CD4-positive, alpha-beta T cell treated with Interleukin-4 for 4 hours (primary cell): ENCODE results near the gene FAAP20.

Experiments used
- DNase-seq: peaks from one replicate; pipeline ENCODE4 v3.0.0-alpha.2; 2020

Gene FAAP20

DNA sequence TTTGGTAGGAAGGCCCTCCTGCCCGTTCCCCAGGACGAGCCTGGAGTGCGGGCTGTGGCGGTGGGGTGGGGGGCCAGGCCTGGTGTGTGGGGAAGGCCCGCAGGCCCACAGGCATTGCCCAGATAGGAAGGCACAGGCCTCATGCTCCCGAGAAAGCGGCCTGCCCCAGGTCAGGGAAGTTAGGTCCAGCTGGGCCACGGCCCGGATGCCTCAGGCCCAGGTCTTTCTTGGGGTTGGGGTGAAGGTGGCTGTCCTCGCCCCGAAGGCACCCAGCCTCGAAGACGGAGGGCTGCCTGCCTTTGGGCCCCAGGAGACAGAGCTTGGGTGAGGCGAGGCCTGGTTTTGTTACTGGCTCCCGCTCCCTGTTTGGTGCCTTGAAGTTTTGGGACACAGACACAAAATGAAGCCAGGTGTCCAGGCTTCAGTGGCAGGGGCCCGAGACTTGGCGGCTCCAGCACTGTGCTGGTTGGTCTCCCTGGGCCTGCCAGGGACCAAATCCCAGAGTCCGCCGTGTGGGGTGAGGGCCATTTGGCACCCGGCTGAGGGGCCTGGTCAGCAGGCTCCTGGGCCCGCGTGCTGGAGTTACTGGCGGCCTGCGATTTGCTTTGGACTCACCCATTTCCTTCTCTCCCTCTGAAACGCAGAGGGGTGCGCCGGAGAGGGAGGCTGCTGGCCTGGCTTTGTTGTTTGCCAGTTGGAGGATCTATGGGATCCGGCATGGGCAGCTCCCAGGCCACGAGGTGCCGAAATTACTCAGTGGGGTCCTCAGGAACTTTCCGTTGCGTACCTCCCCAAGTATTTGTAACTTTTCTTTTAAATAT, 35.5 kb upstream of the FAAP20 start:
- no peak for DNase-seq

DNA sequence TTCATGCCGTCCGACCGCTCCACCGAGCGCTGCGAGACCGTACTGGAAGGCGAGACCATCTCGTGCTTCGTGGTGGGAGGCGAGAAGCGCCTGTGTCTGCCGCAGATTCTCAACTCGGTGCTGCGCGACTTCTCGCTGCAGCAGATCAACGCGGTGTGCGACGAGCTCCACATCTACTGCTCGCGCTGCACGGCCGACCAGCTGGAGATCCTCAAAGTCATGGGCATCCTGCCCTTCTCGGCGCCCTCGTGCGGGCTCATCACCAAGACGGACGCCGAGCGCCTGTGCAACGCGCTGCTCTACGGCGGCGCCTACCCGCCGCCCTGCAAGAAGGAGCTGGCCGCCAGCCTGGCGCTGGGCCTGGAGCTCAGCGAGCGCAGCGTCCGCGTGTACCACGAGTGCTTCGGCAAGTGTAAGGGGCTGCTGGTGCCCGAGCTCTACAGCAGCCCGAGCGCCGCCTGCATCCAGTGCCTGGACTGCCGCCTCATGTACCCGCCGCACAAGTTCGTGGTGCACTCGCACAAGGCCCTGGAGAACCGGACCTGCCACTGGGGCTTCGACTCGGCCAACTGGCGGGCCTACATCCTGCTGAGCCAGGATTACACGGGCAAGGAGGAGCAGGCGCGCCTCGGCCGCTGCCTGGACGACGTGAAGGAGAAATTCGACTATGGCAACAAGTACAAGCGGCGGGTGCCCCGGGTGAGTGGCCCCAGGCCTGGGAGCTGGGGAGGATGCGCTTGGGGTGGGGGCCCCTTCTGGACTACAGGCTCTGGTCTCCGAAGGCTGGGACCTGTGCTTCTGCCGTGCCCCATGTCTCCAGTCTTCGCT, 34.7 kb upstream of the FAAP20 start:
- peak; percentile 57 for DNase-seq

DNA sequence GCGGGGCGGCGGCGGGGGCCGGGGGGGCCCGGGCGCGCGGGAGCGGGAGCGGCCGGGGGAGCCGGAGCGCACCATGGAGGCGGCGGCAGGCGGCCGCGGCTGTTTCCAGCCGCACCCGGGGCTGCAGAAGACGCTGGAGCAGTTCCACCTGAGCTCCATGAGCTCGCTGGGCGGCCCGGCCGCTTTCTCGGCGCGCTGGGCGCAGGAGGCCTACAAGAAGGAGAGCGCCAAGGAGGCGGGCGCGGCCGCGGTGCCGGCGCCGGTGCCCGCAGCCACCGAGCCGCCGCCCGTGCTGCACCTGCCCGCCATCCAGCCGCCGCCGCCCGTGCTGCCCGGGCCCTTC, 34.1 kb upstream of the FAAP20 start:
- no peak for DNase-seq

DNA sequence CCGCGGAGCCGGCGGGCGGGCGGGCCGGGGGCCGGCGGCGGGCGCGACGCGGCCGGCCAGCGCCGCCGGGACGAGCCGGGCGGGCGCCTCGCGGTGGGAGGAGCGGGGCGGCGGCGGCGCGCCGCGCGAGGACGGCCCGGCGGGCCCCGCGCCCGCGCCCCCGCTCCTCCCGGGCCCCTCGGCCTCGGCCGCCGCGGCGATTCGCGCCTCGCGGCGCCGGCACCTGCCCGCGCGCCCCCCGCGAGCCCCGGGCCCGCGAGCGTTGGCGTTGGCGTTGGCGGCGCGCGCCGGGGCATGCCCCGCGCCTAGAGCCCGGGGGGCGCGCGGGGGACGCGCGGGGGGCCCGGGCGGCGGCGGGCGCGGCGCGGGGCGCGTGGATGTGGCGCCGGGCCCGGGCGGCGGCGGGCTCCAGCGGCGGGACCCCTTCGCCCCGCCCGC, 33.6 kb upstream of the FAAP20 start, which contains the start of gene SKI:
SKI (plus strand) TSS at position 163 of the 438 bp plus-strand sequence. CDS start 448 bp downstream, outside the sequence.
- no peak for DNase-seq

DNA sequence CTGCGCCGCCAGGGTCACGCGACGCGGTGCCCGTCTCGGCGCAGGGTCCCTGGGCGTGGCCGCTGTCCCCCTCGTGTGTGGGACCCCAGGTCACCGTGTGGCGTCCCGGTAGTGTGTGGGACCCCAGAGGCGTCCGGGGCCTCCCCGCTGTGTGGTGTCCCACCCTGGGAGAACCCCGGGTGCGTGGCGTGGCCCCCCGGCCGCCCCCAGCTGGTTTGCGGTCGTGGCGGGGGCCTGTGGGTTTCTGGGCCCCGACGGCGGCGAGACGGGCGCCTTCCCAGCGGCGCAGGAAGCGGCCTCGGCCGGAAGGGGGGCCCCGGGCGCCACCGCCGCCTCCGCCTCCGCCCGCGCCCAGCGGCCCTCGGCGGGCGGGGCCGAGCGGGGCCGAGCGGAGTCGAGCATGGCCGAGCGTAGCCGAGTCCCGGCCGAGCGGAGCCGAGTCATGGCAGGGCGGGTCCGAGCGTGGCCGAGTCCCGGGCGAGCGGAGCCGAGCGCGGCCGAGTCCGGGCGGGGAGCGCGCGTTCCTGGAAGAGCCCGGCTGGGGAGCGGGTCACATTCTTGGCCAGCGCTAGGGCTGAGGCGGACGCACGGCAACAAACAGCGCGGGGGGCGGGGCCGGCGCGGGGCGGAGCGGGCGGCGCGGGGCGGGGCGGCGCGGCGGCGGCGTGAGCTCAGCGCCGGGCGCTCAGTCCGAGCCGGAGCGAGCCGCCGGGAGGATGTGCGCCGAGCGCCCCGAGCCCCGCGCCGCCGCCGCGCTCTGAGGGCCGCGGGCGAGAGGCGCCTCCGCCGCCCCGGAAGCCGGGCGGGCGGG, 33.0 kb upstream of the FAAP20 start:
- peak; percentile 94 for DNase-seq

DNA sequence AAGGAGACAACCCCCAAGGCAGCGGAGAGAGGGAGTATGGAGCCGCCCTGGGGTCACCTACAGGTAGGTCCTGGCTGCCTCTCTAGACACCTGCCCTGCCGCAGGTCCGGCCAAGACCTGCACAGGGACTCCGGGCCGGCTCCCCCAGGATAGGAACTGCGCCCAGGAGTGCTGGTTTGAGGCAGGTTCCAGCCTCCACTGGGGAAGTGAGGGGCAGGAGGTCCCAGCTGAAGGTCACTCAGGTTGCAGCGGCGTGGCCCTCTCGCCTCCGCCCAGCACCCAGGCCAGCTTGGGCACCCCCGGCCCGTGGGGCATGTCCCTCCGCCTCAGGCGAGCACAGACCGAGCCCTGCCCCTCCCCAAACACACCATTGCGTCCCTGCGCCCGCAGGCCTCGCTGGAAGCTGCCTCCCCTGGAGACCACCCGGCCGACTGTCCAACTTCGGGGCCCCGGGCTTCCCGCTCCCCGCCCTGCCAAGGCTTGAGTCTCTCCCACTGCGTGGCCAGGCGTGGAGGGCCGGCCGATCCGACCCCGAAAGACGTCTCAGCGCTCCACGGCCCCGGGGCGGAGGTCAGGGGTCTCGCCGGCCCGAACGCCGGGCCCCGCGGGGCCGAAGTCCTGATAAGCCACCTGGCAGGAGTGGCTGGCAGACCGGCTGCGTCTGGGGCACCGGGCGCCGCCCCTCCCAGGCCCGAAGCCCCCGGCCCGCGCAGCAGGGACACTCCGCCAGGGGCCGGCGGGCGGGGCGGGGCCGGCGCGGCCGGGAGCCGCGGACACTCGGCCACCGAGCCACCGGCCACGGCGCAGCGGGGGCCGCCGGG, 32.2 kb upstream of the FAAP20 start:
- DNase-seq: no peak

DNA sequence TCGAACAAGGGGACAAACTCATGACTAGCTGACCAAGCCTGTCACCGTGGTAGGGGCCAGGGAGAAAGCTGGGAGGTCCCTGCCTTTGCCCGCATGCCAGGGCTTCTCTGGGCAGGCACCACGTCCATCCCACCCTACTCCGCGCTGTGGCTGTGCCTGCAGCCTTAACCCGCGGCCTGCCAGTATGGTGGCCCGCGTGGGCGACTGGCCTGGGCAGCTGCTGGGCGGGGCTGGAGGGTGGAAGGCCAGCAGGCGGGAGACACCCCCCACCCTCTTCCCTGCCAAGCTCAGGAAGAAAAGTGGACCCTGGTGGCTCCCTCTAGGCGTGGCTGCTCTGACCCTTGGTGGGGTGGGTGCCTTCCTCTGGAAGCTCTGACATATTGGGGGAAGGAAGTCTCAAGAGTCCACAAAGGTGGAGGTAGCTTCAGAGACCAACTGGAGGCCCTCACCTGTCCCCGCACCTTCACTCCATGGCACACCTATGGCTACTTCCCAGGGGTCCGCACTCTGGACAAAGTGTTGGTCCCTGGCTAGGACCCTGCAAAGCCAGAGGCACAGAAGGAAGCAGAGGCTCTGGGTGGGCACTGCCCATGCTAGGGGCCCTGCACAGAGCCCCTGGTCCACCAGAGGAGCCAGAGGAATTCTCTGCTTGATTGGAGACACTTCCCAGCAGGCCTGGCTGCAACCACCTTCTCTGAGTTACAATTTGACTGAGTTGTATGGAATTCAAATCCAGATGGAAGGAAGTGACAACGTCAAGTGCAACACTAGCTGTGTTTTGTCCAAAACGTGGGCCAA, 30.3 kb upstream of the FAAP20 start:
- no peak for DNase-seq

DNA sequence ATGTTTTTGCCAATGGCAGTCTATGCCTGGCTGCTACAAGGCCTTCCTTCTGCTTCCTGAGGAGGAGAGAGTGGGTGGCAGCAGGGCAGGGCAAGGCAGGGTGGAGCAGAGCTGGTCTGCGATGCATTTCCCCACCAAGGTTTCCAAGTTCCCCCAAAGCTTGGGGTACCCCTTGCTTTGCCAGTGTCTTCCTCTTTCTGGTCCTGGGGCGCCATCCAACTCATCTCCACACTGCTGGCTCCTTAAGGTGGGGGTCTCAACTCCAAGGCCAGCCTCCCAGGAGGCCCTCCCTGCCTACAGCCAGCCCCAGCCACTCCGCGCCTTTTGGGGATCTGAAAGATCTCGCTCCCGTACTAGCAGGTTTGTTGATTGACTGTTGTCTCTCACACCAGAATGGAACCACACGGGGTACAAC, 29.6 kb upstream of the FAAP20 start:
- no peak for DNase-seq

DNA sequence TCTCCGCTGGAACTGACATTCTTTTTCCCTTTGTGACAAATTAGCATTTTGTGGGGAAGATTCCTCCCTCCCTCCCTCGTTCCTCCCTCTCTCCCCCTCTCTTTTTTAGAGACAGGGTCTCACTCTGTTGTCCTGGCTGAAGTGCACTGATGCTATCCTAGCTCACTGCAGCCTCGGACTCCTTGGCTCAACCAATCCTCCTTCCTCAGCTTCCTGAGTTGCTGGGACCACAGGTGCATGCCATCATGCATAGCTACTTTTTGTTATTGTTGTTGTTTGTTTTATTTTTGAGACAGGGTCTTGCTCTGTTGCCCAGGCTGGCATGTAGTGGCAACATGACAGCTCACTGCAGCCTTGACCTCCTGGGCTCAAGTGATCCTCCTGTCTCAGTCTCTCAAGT, 26.7 kb upstream of the FAAP20 start:
- no peak for DNase-seq

DNA sequence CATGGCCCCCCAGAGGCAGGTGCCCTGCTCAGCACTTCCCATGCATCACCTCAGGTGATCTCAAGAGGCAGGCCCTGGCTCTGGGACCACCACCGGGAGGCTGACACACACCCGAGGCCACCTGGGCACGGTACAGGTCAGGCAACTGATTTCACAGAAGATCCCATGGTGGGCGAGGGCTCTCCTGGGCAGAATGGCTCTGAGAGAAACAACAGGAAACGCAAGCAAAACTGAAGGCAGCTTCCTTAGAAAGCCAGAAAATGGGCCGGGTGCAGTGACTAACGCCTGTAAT, 22.1 kb upstream of the FAAP20 start:
- no peak for DNase-seq

DNA sequence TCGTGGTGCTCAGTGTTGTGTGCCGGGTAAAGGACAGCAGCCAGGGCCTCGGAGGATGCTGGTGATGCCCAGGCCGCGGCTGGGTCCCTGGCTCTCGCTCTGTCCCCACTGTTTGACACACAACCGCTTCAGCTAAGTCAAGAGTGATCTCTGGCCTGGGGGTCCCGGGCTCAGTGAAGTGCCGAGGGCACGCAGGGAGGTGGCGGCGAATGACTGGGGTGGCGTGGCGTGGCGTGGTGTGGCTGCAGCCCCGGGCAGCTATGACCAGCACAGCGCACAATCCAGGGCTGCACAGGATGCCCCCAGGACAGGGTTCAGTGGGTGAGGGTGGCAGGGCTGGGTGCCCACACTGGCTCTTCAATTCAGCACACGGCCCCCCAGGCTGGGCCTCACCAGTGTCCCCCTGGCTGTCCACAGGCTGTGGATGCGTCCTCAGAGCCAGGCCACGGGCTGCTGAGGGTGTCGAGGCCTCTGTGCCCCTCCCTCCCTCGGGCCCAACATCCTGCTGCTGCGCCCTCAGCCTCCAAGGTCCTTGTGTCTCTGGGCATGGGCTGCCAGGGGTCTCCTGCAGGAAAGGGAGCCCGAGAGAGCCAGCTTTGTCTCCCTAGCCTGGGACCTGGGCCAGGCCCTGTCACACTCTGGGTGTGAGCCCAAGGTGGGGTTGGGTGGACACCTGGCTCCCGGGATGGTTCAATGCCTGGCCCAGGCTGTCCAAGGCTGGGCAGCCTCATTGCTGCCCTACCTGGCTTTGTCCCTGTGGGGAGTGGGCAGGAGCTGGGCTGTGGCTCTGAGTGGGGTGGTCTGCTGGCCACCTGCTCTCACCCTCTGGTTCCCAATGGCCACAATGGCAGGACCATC, 21.6 kb upstream of the FAAP20 start:
- DNase-seq: no peak

DNA sequence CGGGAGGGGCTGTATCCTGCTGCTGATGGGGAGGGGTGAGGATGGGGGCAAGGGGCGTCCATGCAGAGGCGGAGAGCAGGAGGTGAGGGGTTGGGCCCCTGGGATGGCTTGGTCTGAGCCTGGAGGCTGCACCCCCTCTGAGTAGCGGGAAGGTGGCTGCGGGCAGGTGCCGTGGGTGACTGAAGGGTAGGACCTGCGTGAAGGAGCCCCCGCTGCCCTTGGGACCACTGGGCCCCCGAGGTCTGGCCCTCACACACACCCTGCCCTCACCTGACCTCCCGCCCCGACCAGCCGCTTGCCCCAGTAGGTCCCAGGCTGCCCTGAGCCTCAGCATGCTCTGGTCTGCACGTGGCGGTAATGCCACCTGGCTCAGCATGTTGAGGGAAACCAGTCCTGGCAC, 20.8 kb upstream of the FAAP20 start:
- no peak for DNase-seq

DNA sequence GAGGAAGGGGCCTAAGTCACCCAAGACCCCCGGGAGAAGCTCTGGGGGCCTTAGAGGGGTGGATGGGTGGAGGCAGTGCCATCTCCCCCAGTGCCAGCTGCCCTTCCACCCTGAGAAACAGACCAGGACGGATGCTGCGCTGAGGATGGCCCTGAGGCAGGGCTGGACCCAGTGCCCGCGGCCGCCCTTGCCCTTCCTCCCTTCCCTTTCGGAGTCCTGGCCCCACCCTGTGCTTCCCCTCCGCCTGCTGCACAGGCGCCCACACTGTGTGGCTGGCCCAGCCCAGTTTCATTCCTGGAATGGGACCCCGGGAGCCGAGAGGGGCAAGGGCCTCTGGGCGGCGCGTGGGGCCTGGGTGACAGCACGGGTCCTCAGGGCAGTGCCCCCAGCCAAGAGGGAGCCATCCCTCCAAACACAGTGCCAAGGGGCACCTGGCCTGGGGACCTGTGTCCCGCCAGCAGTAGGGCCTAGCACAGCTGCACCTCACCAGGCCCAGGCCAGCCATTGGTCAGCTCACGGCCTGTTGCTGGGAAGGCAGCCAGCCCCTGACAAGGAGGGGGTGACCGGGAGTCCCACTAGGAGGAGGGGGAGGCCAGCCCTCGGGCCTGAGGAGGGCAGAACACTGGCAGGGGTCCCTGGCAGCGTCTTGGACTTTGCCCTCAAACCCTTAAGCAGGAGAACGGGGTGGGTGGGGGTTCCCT, 20.1 kb upstream of the FAAP20 start:
- no peak for DNase-seq

DNA sequence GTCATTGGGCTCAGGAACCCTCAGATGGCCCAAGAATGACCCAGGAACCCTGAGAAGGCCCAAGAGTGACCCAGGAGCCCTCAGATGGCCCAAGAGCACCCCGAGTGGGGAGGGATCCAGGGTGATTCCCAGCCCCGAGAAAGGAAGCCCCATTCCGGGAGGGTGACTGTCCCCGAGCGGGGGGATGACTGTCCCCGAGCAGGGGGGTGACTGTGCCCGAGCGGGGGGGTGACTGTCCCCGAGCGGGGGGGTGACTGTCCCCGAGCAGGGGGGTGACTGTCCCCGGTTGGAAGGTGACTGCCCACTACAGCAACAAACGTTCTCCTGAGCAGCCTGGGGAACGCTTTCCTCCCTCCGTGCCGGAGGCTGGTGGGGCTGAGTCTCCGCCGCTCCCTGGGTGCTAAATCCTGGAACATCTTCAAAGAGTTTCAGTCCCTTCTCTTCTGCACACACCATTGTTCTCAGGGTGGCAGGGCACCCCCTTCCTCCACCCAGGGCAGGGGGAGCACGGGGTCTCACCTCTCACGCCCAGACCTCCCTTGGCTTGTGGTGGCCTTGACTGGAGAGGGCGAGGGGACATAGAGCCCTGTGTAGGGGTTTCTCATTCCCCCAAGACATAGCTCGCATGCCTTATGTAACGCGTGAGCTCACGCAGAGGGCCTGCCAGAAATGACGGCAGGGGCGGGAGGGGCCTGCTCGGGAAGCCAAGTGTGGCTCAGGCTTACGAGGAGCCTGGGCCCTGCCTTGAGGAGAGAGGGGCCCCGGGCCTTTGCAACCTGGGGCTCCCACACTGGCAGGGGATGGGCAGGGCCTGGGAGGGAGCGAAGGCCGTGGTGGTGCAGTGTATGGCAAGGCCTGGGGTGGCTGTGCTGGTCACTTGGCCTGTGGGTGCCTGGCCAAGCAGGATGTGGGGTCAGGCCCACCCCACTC, 19.3 kb upstream of the FAAP20 start:
- no peak for DNase-seq

DNA sequence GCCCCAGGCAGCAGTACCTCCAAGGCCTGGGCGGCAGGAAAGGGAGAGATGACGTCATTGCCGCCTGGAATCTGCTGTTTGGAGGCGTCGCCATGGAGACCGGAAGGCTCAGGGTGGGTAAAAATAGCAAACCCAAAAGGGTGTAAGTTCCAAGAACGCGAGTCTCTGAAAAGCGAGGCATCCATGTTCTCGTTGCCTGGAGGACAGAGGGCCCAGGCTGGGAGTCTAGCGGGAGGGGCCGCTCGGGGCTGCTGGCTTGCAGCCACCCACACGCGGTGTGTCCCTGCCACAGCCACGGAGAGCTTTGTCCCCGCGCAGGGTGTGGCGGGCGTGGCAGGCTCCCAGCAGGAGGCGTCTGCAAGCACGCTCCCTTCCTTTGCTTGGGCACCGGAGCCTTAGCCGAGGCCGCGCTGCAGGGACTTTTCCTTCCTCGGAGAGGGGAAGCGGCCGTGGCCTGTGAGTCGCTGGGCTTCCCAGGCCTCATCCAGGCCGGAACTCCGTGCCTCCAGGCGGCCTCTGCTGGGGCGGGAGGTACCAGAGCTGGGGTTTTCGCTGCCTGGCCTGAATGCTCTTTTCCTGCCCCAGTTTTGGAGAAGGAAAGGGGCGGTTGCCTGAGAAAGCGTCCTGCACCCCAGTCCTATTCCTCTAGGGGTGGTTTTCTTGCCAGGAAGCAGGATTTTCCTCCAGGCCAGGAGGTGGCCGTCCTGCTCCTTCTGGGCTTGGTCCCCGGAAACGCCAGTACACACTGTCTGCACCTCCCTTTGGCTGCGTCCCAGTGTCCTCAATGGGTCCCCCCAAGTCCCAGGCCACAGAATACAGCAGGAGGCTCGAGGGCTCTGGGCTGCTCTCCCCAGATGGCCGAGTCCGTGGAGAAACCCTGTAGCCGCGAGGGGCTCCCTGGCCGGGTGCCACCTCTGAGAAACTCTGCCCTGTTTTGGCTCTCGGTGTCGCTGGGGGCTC, 18.2 kb upstream of the FAAP20 start:
- peak; percentile 73 for DNase-seq

DNA sequence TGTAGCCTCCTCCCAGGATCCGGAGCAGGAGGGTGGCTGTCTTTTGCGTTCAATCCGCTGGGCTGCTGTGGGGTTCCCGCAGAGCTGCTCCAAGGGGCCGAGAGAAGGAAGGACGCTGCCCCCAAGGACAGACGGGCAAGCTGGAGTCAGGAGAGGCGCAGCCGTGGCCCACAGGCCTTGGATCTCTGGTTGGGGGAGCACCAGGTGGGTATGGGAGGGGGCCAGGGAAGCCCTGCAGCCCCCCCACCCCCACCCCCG, 17.6 kb upstream of the FAAP20 start:
- DNase-seq: no peak

DNA sequence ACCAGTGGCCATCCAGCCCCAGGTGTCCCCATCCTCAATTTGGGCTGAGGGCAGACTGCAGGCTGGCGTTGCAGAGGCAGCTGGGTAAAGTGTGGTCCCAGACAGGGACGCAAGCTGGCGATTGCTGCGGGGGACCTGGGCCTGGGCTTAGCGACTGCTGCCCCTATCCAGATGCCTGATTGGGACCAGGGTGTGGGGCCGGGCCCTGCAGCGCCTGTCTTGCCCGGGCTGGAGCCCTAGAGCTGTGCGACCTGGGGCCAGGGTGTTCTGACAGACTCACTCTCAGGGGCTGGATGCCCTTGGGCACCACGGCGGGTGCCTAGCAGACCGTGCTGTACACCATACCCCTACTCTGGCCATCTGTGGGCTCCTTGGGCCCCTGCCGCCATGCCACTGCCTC, 16.2 kb upstream of the FAAP20 start:
- DNase-seq: no peak

DNA sequence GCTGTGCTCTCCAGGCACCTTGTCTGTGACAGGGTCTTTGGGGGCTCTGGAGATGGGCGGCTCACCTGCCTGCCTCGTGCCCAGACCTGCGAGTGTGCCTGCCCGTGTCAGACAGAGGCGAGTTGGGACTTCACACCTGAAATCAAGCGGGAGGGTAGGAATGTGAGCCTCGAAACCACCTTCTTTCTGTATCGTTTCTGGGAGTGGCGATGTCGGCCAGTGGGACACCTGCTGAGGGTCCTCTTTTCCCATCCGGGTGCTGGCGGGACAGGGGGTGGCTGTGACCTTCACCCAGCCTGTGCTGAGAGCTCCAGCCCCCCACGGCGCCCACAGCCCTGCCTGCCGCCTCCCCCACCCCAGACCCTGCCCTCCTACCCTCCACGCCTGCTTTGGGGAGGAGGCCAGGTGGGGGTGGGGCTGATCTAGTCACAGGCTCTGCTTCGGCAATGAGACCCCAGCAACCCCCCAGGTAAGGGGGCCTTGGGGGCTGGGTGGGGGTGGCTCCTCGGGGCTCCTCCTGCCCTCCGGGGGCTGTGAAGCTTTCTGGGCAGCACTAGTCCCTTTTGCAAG, 15.6 kb upstream of the FAAP20 start:
- DNase-seq: no peak
